ENCODE results near the gene BEX2.
"Not testable (repeated sequence)": the region's sequence is repeated elsewhere in the genome, so short reads cannot be mapped to it uniquely, and the experiment has no call there.

BEX2 gene

GRCh38 chrX:103344606-103345005 lies 33.8 kb upstream of the BEX2 start:
- TF ChIP-seq, protein P1, sequence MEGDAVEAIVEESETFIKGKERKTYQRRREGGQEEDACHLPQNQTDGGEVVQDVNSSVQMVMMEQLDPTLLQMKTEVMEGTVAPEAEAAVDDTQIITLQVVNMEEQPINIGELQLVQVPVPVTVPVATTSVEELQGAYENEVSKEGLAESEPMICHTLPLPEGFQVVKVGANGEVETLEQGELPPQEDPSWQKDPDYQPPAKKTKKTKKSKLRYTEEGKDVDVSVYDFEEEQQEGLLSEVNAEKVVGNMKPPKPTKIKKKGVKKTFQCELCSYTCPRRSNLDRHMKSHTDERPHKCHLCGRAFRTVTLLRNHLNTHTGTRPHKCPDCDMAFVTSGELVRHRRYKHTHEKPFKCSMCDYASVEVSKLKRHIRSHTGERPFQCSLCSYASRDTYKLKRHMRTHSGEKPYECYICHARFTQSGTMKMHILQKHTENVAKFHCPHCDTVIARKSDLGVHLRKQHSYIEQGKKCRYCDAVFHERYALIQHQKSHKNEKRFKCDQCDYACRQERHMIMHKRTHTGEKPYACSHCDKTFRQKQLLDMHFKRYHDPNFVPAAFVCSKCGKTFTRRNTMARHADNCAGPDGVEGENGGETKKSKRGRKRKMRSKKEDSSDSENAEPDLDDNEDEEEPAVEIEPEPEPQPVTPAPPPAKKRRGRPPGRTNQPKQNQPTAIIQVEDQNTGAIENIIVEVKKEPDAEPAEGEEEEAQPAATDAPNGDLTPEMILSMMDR (conservative IDR thresholded peaks at IDR 0.05; ENCODE audit: low read length), result no peak

GRCh38 chrX:103343105-103343504 lies 32.3 kb upstream of the BEX2 start:
- no peak overlapping the region for H3K4me3 ChIP-seq (ENCODE audit: low read length)
- TF ChIP-seq, protein P1 (conservative IDR thresholded peaks at IDR 0.05; ENCODE audit: low read length), result peak; percentile 74
- DNase-seq (ENCODE audit: low read depth), result peak; percentile 39

More at GRCh38 chrX:103344606-103345005, 33.8 kb upstream of the BEX2 start:
- DNase-seq (ENCODE audit: low read depth), result no peak
- H3K4me3 ChIP-seq (ENCODE audit: low read length), result no peak overlapping the region

GRCh38 chrX:103338663-103339062 lies 27.9 kb upstream of the BEX2 start:
- H3K4me3 ChIP-seq (ENCODE audit: low read length), result no peak overlapping the region
- DNase-seq (ENCODE audit: low read depth), result no peak
- TF ChIP-seq, protein P1 (conservative IDR thresholded peaks at IDR 0.05; ENCODE audit: low read length), result no peak

DNA sequence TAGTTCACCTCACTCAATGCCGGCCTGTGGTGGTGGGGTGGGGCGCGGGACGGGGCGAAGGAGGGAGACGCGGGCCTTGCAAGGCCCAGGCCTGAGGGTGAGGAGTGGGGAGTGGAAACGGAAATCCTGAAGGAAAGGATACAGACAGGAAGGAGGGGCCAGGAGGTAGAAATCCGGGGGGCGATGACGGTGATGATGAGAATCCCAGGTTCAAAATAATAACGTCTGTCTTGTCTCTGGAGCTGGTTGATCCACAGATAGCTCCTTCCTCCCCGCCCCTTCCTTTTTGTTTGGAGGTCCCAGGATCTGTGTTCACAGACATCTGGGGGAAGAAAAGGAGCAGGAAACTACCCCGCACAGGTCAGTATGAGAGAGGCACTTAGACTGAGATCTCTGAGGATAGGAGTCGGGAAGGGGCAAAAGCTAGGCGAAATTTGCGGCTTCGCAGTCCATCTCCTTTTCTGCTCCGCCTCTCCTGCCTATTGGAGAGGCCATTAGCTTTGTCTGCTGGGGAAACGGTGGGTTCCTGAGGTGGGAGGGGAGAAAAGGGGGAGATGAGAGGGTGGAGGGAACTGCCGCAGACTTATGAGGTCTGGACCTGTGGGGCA lies 20.0 kb upstream of the BEX2 start:
- DNase-seq (ENCODE audit: low read depth), result no peak
- TF ChIP-seq, protein P1 (conservative IDR thresholded peaks at IDR 0.05; ENCODE audit: low read length), result no peak

DNA sequence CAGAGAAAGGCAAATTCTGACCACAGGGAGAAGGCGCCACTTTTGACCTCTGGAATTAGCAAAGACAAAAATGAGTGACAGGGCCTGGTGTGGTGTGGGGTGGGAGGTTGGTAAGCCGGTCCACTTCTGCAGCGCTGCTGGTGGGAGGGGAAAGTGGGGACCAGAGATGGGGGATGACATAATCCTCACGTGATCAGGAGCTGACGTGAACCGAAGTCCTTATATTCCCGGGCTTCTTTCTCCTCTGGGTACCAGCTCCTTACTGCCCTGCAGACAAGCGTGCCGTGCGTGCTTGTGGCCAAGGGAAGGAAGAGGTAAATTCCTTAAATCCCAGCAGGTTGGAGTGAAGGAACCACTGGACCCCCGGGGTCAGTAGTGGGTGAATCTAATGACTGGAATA lies 19.2 kb upstream of the BEX2 start, which contains the start of gene TCEAL7:
Gene TCEAL7 (plus strand): TSS at position 249 of the 400 bp plus-strand sequence. CDS start 1,165 bp downstream, outside the sequence.
- TF ChIP-seq, protein P1 (conservative IDR thresholded peaks at IDR 0.05; ENCODE audit: low read length), result no peak
- peak within 1 kb of the TSS; percentile 43 for H3K4me3 ChIP-seq (ENCODE audit: low read length)
- DNase-seq (ENCODE audit: low read depth), result peak; percentile 23

More for the DNA sequence above, 20.0 kb upstream of the BEX2 start:
- peak overlapping the region; percentile 43 for H3K4me3 ChIP-seq (ENCODE audit: low read length)

GRCh38 chrX:103311399-103311780 lies 600 bp upstream of the BEX2 start:
- no peak for DNase-seq (ENCODE audit: low read depth)
- H3K4me3 ChIP-seq (ENCODE audit: low read length), result no peak overlapping the region
- TF ChIP-seq, protein P1 (conservative IDR thresholded peaks at IDR 0.05; ENCODE audit: low read length), result no peak

DNA sequence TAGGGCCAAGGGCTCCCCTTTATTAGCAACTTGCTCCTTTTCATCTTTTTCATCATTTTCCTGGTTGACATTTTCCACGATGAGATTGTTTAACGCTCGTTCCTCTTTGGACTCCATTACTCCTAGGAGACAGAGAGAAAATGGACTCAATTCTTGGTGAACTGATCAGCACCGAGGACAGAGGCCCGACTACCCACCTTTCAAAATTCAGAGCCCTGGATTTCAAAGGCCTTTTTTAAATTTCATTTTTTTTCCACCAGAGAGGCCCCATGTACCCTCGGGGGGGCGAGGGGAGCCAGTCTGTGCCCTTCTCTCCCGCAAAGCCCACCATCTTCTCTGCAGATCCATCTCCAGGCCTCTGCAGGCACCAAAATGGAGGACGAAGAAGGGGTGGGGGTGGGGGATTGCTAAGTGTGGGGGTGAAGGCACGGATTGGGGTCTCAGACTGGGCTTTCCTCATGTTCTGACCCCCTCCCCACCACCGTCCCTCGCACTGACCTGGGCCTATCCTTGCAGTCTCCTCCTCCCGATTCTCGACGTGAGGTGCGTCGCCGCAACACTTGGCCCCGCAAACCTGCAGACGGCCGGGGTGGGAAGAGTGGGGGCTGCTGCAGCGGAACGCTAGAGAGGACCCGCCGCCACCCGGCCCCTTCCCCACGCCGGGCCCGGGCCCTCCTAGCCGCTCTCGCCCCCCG lies 783 bp downstream of the BEX2 start:
- DNase-seq (ENCODE audit: low read depth), result no peak
- no peak overlapping the region for H3K4me3 ChIP-seq (ENCODE audit: low read length)
- TF ChIP-seq, protein P1 (conservative IDR thresholded peaks at IDR 0.05; ENCODE audit: low read length), result no peak

DNA sequence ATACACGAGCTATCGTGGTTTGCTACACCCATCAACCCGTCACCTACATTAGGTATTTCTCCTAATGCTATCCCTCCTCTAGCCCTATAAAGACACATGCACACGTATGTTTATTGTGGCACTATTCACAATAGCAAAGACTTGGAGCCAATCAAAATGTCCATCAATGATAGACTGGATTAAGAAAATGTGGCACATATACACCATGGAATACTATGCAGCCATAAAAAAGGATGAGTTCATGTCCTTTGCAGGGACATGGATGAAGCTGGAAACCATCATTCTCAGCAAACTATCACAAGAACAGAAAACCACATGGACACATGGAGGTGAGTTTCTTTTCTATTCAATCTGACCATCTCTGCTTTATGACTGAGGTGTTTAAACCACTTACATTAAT lies 5.1 kb downstream of the BEX2 start:
- not testable (repeated sequence) for DNase-seq (ENCODE audit: low read depth); H3K4me3 ChIP-seq (ENCODE audit: low read length)

Measured in AG10803 (cell line).